ENCODE measurements around the gene SCEL.

DNA sequence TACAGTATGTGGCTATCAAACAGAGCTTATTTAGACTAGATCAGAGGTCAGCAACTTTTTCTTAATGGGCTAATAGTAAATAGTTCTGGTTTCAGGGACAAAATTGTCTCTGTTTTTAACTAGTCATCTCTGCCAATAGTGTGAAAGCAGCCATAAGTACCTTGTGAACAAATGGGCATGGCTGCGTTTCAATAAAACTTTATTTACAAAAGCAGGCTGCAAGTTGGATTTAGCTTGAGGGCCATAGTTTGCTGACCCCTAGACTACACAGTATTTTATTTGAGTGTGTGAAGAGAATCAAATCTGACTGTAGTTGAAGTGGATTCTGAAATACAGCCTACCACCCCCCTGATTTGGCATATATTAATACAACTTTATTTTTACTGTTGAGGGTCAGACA, 75.6 kb downstream of the SCEL start:
- TF ChIP-seq, protein P1, sequence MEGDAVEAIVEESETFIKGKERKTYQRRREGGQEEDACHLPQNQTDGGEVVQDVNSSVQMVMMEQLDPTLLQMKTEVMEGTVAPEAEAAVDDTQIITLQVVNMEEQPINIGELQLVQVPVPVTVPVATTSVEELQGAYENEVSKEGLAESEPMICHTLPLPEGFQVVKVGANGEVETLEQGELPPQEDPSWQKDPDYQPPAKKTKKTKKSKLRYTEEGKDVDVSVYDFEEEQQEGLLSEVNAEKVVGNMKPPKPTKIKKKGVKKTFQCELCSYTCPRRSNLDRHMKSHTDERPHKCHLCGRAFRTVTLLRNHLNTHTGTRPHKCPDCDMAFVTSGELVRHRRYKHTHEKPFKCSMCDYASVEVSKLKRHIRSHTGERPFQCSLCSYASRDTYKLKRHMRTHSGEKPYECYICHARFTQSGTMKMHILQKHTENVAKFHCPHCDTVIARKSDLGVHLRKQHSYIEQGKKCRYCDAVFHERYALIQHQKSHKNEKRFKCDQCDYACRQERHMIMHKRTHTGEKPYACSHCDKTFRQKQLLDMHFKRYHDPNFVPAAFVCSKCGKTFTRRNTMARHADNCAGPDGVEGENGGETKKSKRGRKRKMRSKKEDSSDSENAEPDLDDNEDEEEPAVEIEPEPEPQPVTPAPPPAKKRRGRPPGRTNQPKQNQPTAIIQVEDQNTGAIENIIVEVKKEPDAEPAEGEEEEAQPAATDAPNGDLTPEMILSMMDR (IDR thresholded peaks at IDR 0.05), result no peak
- TF ChIP-seq POLR2A (IDR thresholded peaks at IDR 0.05), result no peak

Data from adrenal gland (tissue), 5 donors.